ENCODE data around the gene UGP2.

DNA sequence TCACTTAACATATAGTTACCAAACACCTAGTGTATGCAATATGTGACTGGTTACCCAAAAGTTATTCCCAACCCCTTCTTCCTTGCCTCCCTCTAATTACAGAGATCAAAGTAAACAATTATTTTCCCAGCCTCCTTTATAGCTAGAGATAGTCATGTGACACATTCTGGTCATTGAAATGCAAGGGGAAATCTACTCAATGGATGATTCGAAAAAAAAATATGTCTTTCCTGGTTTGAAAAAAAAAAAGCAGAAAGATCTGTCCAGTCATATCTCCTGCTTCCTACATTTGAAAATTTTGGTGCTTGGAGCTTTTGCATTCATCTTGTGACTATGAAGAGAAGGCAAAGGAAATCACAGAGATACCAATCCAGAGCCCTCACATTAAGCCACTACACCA, 27.6 kb upstream of the UGP2 start:
- TF ChIP-seq HDAC6 (IDR thresholded peaks at IDR 0.05; ENCODE audit: low read depth, low read length) = no peak
- TF ChIP-seq EP300 (IDR thresholded peaks at IDR 0.05; ENCODE audit: borderline replicate concordance in 1 of 2, low read depth in 2 of 2, low read length in 2 of 2) = no peak

All from H1 (cell line).